HG02678 (cell line): Measurements from ENCODE around the gene MYO19.
"Not testable (repeated sequence)": the region's sequence is repeated elsewhere in the genome, so short reads cannot be mapped to it uniquely, and the experiment has no call there.

Experiments
- ATAC-seq: cut with Tn5 transposase; IDR thresholded peaks from one replicate; pipeline ENCODE4 v1.9.1; 2021; ENCODE audit warnings: mild to moderate bottlenecking, moderate library complexity; ENCODE audit not compliant: unreplicated experiment

MYO19 gene

DNA sequence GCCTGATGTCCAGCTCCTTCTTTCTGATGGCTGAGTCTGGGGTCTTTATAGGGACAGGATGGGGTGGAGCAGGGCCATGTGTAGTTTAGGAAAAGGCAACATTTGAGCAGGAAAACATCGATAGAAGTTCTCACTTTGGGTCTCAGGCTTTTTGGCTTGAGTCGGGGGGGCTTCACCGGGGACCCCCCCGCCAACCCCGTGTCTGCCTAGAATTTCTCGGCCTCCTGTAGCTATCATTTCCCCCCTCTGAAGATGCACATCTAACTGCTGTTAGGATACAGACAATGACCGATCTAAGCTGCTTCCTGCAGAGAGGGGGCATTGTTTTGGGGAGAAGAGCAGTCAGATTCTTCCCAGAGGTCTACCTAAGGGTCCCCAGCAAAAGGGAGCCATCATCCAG, 64.9 kb downstream of the MYO19 start:
- no peak for ATAC-seq

DNA sequence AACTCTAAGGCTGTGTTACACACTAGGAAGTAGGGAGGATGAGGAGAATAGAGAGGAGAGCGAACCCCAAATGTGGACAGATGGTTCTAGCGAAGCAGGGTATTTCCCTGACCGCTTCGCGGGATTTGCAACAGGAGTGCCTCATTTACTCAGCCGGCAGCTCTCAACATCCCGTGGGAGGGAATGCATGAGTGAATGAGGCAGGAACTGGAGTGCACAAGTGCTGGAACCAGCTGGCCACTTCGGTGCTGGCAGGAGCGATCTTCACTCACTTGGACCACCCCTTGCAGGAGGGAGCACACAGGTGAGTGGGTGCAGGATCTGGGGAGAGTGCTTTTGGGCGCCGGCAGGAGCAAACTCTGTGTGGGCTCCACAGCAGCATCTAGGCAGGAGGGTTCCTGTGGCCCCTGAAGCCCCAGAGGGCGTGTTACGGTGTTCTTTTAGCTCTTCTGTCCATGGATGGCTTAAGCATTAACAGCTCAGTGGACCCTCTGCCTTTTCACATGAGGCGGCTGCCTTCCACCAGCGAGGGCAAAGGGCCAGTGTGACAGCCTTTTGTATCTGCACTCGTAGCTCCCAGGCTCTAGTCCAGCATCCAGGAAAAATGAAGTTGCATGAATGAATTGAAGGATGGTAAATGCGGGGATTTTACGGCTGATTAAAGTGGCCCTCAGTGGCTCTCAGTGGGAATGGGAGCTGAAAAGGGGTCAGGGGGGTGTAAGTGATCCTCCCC, 65.6 kb downstream of the MYO19 start:
- ATAC-seq, result no peak

DNA sequence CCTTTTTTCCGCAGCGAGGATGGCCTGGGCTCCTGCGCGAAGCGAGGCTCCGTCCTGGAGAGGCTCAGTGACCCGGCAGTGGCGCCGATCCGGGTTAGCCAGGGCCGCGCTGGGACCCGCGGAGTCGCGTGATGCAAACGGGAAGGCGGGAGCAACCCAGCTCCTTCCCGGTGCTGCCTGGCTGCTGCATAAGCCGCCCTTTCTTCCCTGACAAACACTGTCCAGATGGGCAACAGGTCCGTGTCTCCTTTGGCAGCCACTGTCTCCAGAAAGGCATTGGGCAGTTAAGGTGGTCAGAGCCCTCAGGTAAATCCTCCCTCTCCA, 69.9 kb downstream of the MYO19 start:
- ATAC-seq, result no peak

DNA sequence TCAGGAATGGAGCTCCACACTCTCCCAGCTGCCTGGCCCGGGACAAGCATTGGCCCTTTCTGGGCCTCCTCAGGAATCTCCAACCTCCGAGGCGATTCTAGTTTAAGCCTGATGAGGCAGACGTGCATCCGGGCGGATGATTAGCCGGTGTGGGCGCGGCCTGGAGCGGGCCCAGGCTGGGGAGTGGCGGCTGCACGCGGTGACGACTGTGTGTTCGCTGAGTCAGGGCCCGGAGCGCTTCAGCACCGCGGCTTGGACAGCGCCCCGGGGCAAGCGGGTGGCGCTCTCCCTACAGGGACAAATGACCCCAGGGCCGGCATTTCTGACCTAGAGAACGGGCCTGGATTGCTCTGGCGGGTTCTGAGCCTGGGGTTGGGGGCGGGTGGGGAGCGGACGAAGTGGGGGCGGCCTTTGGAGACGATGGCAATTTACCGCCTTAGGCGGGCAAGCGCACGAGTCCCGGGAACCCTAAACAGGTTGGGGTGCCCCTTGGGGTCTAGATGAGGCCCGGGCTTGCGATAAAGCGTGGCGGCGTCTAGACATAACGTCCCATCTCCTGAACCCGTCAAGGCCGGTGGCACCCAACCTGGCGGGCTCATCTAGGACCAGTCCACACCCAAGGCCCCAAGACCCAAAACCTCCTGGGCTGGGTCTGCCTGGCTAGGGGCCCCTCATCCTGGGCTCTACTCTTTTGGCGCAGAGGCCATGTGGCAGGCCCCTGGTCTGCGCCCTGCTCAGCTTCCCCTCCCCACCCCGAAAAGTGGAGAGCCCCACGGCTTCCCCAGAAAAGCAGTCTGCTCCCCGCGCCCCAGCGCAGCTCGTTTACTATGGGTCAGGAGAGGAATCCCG, 70.5 kb downstream of the MYO19 start:
- ATAC-seq, result no peak

DNA sequence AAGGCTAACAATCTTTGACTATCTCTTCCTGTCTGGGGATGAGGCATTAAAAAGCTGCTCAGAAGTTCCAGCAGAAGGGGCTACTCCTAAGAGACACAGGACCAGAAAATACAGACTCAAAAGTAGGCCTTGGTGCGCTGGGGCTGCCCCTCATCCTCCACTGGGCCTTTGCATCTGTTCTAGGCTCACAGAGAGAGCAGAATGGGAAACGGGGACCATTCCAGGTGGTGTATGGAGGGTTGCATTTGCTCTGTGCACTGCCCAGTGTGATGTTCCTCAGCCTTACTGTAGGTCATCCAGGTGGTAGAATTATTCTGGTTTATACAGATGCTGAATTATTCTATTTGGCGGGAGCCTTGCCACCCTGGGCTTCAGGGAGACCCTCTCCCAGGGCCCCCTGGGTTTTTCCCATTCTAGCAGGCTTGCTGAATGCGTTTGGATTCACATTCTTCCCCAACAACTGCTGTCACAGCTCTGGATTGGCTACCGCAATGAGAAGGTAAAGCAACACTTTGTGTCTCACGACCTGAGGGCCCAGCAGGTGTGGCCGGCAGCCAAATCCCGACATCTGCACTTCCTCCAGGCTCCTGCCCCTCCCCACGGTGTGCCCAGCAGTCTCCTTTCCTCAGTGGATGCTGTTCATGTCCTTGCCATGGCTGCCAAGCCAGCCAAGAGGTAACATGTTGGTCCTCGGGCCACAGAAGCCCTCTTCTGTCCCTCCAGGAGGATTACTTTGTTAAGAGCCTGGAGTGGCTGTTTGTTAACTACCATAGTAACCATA, 73.1 kb downstream of the MYO19 start:
- no peak for ATAC-seq

DNA sequence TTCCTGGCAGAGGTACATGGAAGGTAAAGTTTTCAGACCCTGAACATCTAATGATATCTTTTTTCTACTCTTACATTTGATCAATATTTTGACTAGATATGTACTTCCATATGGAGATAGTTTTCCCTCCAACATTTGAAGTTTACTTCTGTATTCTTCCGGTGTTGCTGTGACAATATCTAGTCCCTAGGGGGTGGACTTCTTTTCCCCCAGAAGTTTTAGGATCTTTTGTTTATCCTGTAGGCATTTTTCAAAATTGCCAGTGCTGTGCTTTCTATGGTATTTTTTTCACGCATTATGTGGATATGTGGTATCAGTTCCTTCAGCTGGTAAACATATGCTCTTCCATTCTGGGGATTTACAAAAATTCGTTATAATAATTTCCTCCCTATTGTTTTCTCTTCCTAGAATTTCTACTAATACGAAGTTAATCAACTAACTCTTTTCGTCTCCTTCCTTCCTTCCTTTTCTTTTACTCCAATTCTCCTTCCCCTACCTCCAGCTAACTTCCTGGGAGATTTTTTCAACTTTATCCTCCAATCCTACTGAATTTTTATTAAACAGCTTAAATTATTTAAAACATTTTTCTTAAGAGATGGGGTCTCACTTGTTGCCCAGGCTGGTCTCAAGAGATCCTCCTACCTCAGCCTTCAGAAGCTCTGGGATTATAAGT, 74.3 kb downstream of the MYO19 start:
- no peak for ATAC-seq

DNA sequence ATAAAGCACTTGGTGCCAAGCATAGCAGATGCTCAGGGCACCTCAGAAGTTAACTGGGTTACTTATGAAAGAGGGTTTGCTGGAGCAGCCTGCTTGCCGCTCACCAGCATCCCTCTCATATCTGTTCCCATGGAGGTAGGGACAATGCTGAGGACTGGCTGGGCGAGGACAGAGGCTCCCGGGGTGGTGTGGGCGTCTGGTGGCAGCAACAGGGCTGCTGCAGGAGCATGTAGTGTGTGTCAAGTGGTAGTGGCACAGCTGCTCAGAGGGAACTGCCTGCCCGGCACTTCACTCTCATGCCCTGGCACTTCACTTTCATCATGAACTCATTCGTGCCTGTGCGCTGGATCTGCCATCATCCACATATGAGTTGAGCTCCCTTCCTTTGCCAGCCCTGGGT, 75.1 kb downstream of the MYO19 start:
- ATAC-seq, result no peak

DNA sequence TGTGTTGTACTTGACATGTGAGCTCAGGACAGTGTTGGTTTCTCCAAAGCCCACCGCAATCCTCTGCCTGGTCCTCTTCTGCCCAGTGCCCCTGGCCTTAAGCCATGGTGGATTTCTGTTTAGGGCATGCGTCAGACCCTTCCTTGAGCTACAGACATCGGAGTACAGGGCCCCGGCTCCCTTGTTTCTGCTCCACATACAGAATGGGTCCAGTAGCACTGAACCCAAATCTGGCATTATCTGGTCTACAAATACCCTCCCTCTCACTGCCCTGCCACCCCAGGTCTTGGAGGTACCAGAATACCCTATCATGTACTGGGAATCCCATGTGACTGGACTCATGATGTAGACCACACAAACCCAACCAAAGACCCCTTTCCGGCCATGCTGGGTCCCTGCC, 75.6 kb downstream of the MYO19 start:
- ATAC-seq, result no peak

DNA sequence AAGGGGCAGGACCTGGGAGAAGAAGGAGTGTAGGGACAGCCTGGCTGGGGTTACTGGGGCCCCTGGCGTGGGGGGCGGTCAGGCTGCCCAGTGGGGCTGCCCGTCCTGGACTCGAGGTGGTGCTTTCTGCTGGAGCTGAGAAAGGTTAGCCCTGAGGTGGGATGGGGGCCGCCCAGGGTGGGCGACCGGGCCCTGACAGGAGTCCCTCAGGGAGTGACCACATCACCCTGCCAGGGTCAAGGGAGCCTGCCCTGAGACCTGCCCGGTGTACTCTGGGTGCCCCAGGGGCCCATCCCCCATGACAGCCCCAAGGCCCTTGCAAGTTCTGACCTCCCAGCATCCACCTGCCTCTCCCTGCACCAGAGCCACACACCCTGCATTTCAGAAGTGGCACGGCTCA, 77.0 kb downstream of the MYO19 start:
- not testable (repeated sequence) for ATAC-seq

DNA sequence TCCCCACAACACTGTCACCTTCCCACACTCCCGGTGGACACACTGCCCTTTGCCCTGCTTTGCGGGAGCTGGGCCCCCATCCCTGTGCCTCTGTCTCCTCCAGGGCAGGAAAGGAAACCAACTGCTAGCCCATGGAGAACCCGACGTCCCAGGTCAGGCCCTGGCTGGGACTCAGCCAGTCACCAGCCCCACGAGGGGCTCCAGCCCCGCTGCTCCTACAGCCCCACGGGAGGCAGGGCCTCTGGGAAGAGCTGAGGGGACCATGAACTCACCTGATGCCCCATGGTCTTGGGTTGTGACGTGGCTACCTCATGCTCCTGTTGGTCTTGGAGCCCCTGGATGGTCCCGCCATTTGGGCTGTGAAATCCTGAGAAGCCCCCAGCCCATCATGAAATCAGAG, 81.8 kb downstream of the MYO19 start:
- ATAC-seq, result not testable (repeated sequence)

DNA sequence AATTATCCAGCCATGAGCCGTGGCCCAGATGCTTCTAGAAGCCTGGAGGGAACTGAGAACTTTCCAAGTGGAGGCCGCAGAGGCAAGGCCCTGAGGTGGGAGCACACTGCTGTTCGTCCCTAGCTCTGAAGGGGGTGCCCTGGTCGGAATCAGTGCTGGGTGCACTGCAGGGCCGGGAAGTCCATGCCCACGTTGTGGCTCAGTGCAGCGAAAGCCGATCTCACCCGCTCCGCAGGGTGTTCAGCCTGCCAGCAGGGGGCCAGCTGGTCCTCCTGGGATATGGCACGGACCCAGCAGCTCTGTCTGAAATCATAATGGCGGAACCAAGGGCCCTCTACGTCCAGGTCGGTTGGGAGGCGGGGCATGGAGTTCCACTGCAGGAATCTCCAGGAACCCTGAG, 84.7 kb downstream of the MYO19 start:
- not testable (repeated sequence) for ATAC-seq
